ENCODE data around the gene LAMB3. TPM values are rescaled to one million over a fixed set of nuclear protein-coding genes. Genes with fewer than 3 reads are reported as not detected.

LAMB3 gene
- total and polyA plus RNA-seq, 12 donors = 1.6 to 6.0 (median 3.7) TPM

GRCh38 chr1:209617047-209617673 is 35.1 kb downstream of the LAMB3 start:
- no peaks in the 10 kb centered on the region for H3K36me3 ChIP-seq
- peak; percentile 29 to 32 for DNase-seq
- intact Hi-C loops (cut with DNase I) = no loop called here

GRCh38 chr1:209616366-209617046 is 35.7 kb downstream of the LAMB3 start:
- Histone ChIP-seq H3K36me3 (no peaks in the 10 kb centered on the region), H3K27ac (peak overlapping the region in 8 of 10 donors; percentile 36 to 79 (median 62)), H3K4me1 (peaks cover 9 to 51% (median 34%) of the 10 kb centered on the region in 9 donors), H3K4me3 (no peak overlapping the region), H3K27me3 (no peaks in the 10 kb centered on the region), H3K9me3 (no peaks in the 10 kb centered on the region)
- WGBS, 2 donors = 90% methylated on average over 5 of the region's 5 CpGs
- DNase-seq (peak in 1 of 2 donors; percentile 56), ATAC-seq (peak; percentile 74 to 92 (median 84))
- intact Hi-C loops (cut with DNase I) = no loop called here
- TF ChIP-seq CTCF (IDR thresholded peaks at IDR 0.05) = no peak

More at GRCh38 chr1:209617047-209617673, 35.1 kb downstream of the LAMB3 start:
- TF ChIP-seq CTCF (IDR thresholded peaks at IDR 0.05) = peak in 3 of 9 donors; percentile 11 to 20 (median 20)
- H3K9me3 ChIP-seq = no peaks in the 10 kb centered on the region
- H3K27ac ChIP-seq = peak overlapping the region in 8 of 10 donors; percentile 36 to 79 (median 62)
- H3K4me1 ChIP-seq = peaks cover 9 to 58% (median 40%) of the 10 kb centered on the region in 9 donors
- WGBS, 2 donors = 74 to 76% methylated on average over 10 of the region's 10 CpGs
- H3K27me3 ChIP-seq = no peaks in the 10 kb centered on the region
- ATAC-seq = peak; percentile 4 to 74 (median 49)
- no peak overlapping the region for H3K4me3 ChIP-seq

- Histone ChIP-seq H3K4me3 (no peak overlapping the region), H3K4me1 (peaks cover 5 to 40% (median 26%) of the 10 kb centered on the region in 9 donors), H3K36me3 (no peaks in the 10 kb centered on the region), H3K9me3 (no peaks in the 10 kb centered on the region), H3K27ac (no peak overlapping the region), H3K27me3 (no peaks in the 10 kb centered on the region)
- WGBS, 2 donors = 96% methylated on average over 5 of the region's 5 CpGs
- intact Hi-C loops (cut with DNase I) = no loop called here
- TF ChIP-seq CTCF (IDR thresholded peaks at IDR 0.05) = no peak
- no peak for DNase-seq
- ATAC-seq = no peak
These were observed 37.3 kb downstream of the LAMB3 start for GRCh38 chr1:209614906-209615305.

GRCh38 chr1:209614151-209614420 is 38.1 kb downstream of the LAMB3 start:
- H3K4me1 ChIP-seq = peaks cover 1 to 34% (median 23%) of the 10 kb centered on the region in 9 donors
- no peak overlapping the region for H3K27ac ChIP-seq
- DNase-seq = no peak
- intact Hi-C loops (cut with DNase I) = no loop called here
- H3K4me3 ChIP-seq = no peak overlapping the region
- no peaks in the 10 kb centered on the region for H3K27me3 ChIP-seq
- H3K36me3 ChIP-seq = no peaks in the 10 kb centered on the region
- ATAC-seq = no peak
- no peaks in the 10 kb centered on the region for H3K9me3 ChIP-seq
- WGBS, 2 donors = 89 to 91% methylated on average over 5 of the region's 5 CpGs
- TF ChIP-seq CTCF (IDR thresholded peaks at IDR 0.05) = no peak

Data from heart right ventricle (tissue), 16 donors.